Cardiac fibroblast (primary cell): ENCODE data around the gene TCF12.

Experiments used
- DNase-seq, 2 donors: peaks; one replicate each; pipeline versions ENCODE4 v3.0.0 to v3.0.0-alpha.2; 2010; ENCODE audit warnings: low read depth in 2 of 2
- H3K4me3 ChIP-seq, 2 donors: replicated peaks in 1 of 2; 1 replicate in 1 of 2; 2 replicates in 1 of 2; pipeline ENCODE4 v1.5.1; 2011; ENCODE audit warnings: low read depth in 2 of 2, low read length in 2 of 2, mild to moderate bottlenecking in 2 of 2, moderate library complexity in 1 of 2
- TF ChIP-seq, protein P1 (sequence below): IDR thresholded peaks from one replicate; pipeline ENCODE4 v1.5.1; 2011; ENCODE audit warnings: low read depth, mild to moderate bottlenecking, low read length, inconsistent platforms

TCF12 gene

GRCh38 chr15:57220205-57220604, 301.8 kb downstream of the TCF12 start:
- peak overlapping the region; percentile 24 to 32 for H3K4me3 ChIP-seq
- TF ChIP-seq, protein P1, sequence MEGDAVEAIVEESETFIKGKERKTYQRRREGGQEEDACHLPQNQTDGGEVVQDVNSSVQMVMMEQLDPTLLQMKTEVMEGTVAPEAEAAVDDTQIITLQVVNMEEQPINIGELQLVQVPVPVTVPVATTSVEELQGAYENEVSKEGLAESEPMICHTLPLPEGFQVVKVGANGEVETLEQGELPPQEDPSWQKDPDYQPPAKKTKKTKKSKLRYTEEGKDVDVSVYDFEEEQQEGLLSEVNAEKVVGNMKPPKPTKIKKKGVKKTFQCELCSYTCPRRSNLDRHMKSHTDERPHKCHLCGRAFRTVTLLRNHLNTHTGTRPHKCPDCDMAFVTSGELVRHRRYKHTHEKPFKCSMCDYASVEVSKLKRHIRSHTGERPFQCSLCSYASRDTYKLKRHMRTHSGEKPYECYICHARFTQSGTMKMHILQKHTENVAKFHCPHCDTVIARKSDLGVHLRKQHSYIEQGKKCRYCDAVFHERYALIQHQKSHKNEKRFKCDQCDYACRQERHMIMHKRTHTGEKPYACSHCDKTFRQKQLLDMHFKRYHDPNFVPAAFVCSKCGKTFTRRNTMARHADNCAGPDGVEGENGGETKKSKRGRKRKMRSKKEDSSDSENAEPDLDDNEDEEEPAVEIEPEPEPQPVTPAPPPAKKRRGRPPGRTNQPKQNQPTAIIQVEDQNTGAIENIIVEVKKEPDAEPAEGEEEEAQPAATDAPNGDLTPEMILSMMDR: no peak
- DNase-seq: peak; percentile 71 to 76

DNA sequence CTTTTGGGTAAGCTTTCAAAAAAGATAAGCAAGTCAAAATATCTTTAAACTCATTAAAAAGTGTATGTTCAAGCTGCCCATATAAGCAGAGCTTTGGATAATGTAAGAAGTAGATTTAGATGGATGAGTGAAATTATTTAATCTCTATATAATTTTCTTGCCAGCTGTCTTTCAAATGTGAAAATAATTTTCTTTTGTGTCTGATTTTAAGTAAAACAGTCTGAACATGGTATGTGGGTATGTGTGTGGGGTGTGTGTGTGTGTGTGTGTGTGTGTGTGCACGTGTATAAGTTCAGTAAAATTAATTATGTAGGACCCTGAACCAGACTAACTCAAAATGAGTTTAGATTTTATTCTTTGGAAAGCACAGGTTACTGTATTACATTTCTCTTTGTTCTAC, 302.7 kb downstream of the TCF12 start:
- TF ChIP-seq, protein P1: no peak

DNA sequence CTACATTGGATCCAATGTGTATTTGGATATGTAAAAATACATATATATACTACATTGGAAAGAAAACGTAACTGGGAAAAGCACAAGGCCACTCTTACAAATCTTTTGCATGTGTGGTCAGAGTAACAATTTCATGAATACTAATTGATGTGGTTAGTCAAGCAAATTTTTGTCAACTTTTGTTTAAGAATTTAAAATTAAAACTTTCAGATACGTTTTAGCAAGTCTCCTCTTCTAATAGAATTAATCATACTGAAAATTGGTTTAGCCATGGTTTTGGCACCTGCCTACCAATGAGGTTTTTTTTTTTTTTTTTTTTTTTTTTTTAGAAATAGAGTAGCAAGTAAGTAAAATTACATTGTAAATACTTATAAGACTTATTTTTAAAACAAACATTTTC, 304.9 kb downstream of the TCF12 start:
- no peak overlapping the region for H3K4me3 ChIP-seq
- TF ChIP-seq, protein P1: no peak
- no peak for DNase-seq

More for the DNA sequence above, 302.7 kb downstream of the TCF12 start:
- peak overlapping the region; percentile 18 to 24 for H3K4me3 ChIP-seq
- DNase-seq: no peak

DNA sequence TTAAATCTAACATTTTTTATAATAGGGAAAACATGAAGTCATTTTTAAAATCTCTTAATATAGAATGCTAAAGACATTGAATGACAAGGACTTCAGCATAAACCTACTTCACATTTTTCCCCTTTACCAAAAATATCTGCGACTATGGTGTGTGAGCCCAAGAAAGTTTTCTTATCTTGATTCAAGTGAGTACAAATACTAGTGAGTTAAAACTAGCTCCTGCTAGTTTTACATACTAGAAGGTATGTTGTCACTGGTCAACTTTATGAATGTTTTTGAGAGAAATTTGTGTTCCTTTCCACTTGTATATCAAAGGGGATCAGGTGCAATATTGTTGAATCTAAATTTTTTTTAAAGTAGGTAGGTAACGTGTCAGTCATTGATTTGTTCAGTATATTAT, 305.4 kb downstream of the TCF12 start:
- no peak for DNase-seq
- H3K4me3 ChIP-seq: no peak overlapping the region
- TF ChIP-seq, protein P1: no peak

- no peak overlapping the region for H3K4me3 ChIP-seq
These were observed 306.2 kb downstream of the TCF12 start for GRCh38 chr15:57224664-57225063.

DNA sequence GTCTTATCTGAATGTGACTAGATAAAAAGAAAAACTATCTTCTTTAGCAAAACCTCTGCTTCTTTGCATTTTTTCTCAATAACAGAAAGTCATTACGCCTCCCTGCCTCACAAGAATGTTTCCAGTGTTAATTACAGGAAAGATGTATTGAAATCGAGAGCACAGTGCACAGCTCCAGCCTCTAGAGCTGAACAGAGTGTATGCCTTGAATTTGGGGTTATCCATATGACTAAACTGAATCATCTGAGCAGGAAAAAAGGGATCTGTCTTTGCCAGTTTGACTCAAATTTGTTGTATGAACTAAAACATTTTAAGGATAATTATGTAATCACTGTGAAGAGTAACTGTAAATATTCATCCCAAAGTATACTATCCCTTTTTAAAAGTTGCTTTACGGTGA, 308.7 kb downstream of the TCF12 start:
- TF ChIP-seq, protein P1: no peak

More at GRCh38 chr15:57224664-57225063, 306.2 kb downstream of the TCF12 start:
- TF ChIP-seq, protein P1: no peak
- DNase-seq: peak in 1 of 2 donors; percentile 62

GRCh38 chr15:57227899-57228298, 309.5 kb downstream of the TCF12 start:
- DNase-seq: peak; percentile 55 to 80
- TF ChIP-seq, protein P1: no peak
- H3K4me3 ChIP-seq: no peak overlapping the region

More for the DNA sequence above, 308.7 kb downstream of the TCF12 start:
- no peak for DNase-seq
- H3K4me3 ChIP-seq: no peak overlapping the region
